ENCODE results near the gene TTLL8.

TTLL8 gene

GRCh38 chr22:49969751-49970527 is 88.2 kb downstream of the TTLL8 start:
- CTCF ChIA-PET: interaction anchor here (1.4 to 2.6 kb wide), 4 partner anchors 13 to 40 kb away, joined by 5 to 11 read pairs (median 8); no protein-coding TSS in a partner anchor
- Histone ChIP-seq H3K27ac (ENCODE audit: insufficient read depth in 1 of 2, low read depth in 1 of 2, low read length in 2 of 2, poor library complexity in 1 of 2, severe bottlenecking in 2 of 2) (no peak overlapping the region), H3K9me3 (ENCODE audit: control extremely low read depth in 1 of 5, control insufficient read depth in 4 of 5, insufficient read depth in 2 of 5, low read depth in 1 of 5, low read length in 4 of 5) (no peaks in the 10 kb centered on the region), H3K36me3 (ENCODE audit: control insufficient read depth in 4 of 4, insufficient read depth in 4 of 4, low read length in 3 of 4) (peaks cover 0 to 5% (median under 1%) of the 10 kb centered on the region in 4 experiments), H3K4me1 (ENCODE audit: control extremely low read depth in 1 of 4, control insufficient read depth in 4 of 4, insufficient read depth in 4 of 4, low read length in 3 of 4) (peaks cover 0 to 53% (median 52%) of the 10 kb centered on the region in 4 experiments), H3K4me3 (ENCODE audit: control insufficient read depth in 1 of 7, extremely low read depth in 1 of 7, insufficient read depth in 4 of 7, low read depth in 2 of 7, low read length in 6 of 7) (no peak overlapping the region), H3K27me3 (replicated peaks in 2 of 5; ENCODE audit: control insufficient read depth in 4 of 5, insufficient read depth in 5 of 5, low read length in 4 of 5) (peaks cover 0 to 11% (median 0%) of the 10 kb centered on the region in 5 experiments)
- no peak for DNase-seq
- 93% methylated on average over 4 of the region's 8 CpGs for WGBS (ENCODE audit: insufficient coverage)
- POLR2A ChIA-PET: interaction anchor here (1.1 to 1.9 kb wide), 2 partner anchors 8 to 34 kb away, joined by 3 to 25 read pairs; partner anchors contain the start of gene PIM3

DNA sequence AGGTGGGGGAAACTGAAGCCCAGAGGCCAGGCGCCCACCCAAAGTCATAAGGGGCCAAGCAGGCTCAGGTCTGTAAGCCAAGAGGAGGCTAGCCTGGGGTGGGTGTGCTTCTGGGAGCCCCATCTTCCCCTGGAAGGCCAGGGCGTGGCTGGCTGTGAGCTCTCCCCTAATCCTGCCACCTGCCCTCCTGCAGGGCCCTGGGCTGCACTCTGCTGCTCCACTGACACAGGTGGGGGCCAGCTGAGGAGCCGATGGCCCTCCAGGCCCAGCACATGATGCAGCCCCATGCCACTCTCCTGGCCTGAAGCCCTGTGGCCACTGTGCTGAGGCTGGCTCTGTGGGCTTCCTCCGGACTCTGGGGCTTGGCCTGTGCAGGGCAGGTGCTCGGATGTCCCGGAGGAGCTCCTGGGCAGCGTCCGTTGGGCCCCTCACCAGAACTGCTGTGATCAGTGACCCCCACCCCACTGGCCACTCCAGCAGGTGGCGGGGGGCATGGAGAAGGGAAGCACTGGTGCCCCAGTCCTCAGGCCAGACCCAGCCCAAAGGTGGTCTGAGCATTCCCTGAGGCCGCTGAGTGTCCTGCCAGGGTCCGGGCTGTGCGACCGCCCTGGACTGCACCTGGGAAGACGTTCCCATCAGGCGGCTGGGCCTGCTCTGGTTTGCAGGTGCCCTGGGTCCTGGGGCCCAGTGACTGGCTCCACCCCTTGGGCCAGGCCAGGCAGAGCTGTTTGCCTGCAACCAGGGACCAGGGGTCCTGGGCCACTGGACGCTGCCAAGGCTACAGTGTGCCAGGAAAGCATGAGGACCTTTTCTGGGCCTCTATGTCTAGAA is 89.1 kb downstream of the TTLL8 start:
- H3K27me3 ChIP-seq (replicated peaks in 2 of 5; ENCODE audit: control insufficient read depth in 4 of 5, insufficient read depth in 5 of 5, low read length in 4 of 5): peaks cover 0 to 11% (median 0%) of the 10 kb centered on the region in 5 experiments
- CTCF ChIA-PET: interaction anchor here (1.2 to 2.7 kb wide), 2 partner anchors 33 to 38 kb away, joined by 3 to 22 read pairs; no protein-coding TSS in a partner anchor
- no peak overlapping the region for H3K4me3 ChIP-seq (ENCODE audit: control insufficient read depth in 1 of 7, extremely low read depth in 1 of 7, insufficient read depth in 4 of 7, low read depth in 2 of 7, low read length in 6 of 7)
- POLR2A ChIA-PET: no interaction called here
- H3K27ac ChIP-seq (ENCODE audit: insufficient read depth in 1 of 2, low read depth in 1 of 2, low read length in 2 of 2, poor library complexity in 1 of 2, severe bottlenecking in 2 of 2): no peak overlapping the region
- H3K4me1 ChIP-seq (ENCODE audit: control extremely low read depth in 1 of 4, control insufficient read depth in 4 of 4, insufficient read depth in 4 of 4, low read length in 3 of 4): peaks cover 0 to 61% (median 58%) of the 10 kb centered on the region in 4 experiments
- H3K36me3 ChIP-seq (ENCODE audit: control insufficient read depth in 4 of 4, insufficient read depth in 4 of 4, low read length in 3 of 4): peaks cover 0 to 14% (median 7%) of the 10 kb centered on the region in 4 experiments
- WGBS (ENCODE audit: insufficient coverage): 93% methylated on average over 13 of the region's 16 CpGs
- DNase-seq: no peak
- H3K9me3 ChIP-seq (ENCODE audit: control extremely low read depth in 1 of 5, control insufficient read depth in 4 of 5, insufficient read depth in 2 of 5, low read depth in 1 of 5, low read length in 4 of 5): no peaks in the 10 kb centered on the region
